A172 (cell line): ENCODE measurements around the gene RDX. TPM values are rescaled to one million over a fixed set of nuclear protein-coding genes. Genes with fewer than 3 reads are reported as not detected.

Experiments
- DNase-seq: peaks from one replicate; pipeline ENCODE4 v3.0.0-alpha.2; 2015; ENCODE audit warnings: low spot score
- total RNA-seq: library from RNA; depleted of rRNA; stranded (reverse); fragments of >200 nt; shearing (Covaris generic); gene quantifications from 2 replicates; pipeline ENCODE4 v1.2.3, GENCODE V29; 2014

The RDX gene
- total RNA-seq, 1 experiment from 2014 or later, result 133 TPM

DNA sequence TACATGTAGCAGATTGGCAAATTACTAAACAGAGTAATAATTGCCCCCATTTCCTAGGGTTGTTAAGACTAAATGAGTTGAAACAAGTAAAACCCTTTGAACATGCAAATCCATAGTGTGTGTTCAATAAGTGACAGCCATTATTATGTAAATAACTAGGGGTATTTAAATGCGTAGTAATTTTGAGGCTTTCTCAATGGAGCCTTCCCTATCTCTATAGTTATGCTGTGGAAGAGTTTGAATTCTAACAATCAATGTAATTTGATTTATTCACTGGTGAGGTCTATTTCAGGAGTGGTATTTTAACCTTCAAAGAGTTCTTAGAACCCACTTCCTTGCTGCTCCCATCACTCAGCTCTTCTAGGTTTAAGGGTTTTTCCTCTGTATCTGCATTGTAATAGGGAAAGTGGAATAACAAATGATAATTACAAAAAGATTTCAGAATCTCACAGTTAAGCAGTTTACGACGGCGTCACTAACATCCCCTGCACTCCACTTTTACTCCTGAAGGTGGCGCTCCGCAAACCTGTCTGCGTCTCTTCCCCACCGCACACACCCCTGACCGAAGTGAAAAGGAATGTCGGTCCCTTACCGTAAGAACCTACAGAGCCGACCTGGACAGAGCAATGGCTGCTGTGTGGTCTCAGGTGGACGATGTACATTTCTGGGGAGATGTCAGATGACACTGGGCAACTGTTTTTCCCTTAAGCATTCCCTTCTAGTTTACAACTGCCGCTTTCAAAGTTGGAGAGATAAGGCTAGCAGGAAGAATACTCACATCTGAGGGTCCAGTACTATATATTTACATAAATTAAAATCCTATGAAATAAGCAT is 122.4 kb downstream of the RDX start:
- no peak for DNase-seq

- DNase-seq, result no peak
Observed at GRCh38 chr11:110172468-110173065, 123.8 kb downstream of the RDX start.

GRCh38 chr11:110169738-110170137 is 126.7 kb downstream of the RDX start:
- no peak for DNase-seq

DNA sequence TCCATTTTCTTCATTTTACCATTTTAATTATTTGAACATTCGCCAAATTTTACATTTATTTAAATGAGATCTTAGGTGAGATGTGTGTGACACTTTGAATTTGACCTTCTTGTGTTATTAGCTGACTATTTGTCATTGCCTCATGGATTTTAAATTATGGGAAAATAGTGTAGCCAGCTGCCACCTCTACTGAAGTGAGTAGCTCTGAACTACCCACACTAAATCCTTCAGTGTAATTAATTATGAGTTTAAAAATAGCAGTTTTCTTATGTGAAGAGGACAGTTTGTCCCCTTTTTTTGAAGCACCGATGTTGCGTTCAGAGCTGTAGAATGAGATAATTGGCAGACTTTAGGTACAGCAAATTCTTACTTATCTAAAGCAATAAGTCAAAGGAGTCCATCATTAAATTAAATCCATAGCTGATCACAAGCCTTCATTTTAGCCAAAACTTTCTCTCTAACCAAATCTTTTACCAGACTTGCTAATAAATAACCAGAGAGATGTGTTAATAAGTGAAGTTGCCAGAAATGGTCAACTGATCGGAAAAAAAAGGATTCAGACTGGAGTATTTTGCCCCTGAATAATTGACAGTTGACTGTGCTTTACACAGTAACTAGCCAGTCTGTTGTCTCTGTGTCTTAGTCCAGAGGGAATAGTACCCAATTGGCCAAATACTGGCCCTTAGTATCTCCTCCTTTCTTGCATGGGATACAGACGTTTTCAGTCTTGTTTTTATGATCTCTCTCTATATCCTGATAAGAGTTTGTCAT is 128.2 kb downstream of the RDX start:
- DNase-seq, result no peak

- DNase-seq, result no peak
Observed at GRCh38 chr11:110165039-110165925, 131.1 kb downstream of the RDX start.

- DNase-seq, result no peak
Observed at GRCh38 chr11:110162216-110162615, 134.2 kb downstream of the RDX start.

DNA sequence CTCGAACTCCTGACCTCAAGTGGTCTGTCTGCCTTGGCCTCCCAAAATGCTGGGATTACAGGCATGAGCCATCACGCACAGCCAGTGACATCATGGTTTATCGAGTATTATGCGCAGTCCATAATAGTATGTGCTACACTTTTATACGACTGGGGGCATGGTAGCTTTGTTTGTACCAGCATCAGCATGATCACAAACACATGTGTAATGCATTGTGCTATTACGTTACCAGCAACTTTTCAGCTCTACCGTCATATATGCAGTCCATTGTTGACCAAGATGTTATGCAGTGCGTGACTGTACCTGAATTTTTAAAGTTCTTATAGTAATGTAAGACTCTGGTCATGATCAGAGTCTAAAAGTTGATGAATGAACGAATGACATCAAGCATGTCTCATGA is 135.4 kb downstream of the RDX start:
- no peak for DNase-seq

DNA sequence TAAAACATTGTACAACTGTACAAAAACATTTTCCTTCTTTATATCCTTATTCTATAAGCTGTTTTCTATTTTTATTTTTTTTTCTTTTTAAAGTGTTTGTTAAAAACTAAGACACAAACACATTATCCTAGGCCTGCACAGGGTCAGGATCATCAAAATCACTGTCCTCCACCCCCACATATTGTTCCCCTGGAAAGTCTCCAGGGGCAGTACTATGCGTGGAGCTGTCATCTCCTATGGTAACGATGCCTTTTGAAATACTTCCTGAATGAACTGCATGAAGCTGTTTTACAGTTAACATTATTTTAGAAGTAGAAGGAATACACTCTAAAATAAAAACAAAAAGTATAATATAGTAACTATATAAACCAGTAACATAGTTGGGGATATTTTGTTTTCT is 136.0 kb downstream of the RDX start:
- no peak for DNase-seq

- DNase-seq, result no peak
Observed at GRCh38 chr11:110160016-110160415, 136.4 kb downstream of the RDX start.

- DNase-seq, result no peak
Observed at GRCh38 chr11:110159476-110159875, 136.9 kb downstream of the RDX start.

GRCh38 chr11:110158317-110159200 is 137.9 kb downstream of the RDX start:
- DNase-seq, result no peak

- DNase-seq, result no peak
Observed at GRCh38 chr11:110156503-110156902, 139.9 kb downstream of the RDX start.

DNA sequence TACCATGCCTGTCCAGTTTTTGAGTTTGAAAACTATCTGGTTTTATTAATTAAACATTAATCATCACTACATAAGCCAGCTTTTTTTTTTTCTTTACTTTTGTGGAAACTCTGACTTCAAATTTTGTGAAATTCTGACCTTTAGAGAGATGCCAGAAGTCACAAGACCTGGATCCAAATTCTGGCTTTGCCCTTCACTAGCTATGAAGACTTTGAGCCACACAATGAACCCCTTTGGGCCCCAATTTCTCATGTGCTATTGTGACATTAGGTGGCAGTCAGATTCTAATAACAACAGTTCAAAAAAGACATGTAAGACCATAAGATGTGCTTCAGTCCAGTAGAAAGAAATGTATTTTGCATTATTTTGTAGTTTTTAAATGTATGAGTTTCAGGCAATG is 142.9 kb downstream of the RDX start:
- no peak for DNase-seq

DNA sequence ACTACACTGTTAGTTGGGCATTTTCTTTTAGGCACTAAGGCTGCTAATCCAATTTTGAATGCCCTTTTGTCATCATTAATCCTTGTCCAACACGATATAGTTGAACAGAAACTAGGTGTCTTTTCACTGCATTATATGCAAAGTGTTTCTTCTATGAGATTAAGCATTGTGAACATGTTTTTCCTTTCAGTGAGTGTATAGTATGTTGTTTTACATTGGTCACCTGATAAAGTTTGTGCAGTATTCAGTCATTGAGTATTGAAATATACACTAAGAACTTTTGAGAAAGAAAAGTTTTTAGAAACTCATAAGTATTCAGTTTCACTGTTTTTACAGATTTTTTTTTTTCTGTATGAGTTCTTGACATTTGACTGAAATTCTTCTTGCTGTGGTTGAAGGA is 144.2 kb downstream of the RDX start:
- DNase-seq, result no peak

GRCh38 chr11:110148775-110149744 is 147.4 kb downstream of the RDX start:
- DNase-seq, result peak; percentile 68

DNA sequence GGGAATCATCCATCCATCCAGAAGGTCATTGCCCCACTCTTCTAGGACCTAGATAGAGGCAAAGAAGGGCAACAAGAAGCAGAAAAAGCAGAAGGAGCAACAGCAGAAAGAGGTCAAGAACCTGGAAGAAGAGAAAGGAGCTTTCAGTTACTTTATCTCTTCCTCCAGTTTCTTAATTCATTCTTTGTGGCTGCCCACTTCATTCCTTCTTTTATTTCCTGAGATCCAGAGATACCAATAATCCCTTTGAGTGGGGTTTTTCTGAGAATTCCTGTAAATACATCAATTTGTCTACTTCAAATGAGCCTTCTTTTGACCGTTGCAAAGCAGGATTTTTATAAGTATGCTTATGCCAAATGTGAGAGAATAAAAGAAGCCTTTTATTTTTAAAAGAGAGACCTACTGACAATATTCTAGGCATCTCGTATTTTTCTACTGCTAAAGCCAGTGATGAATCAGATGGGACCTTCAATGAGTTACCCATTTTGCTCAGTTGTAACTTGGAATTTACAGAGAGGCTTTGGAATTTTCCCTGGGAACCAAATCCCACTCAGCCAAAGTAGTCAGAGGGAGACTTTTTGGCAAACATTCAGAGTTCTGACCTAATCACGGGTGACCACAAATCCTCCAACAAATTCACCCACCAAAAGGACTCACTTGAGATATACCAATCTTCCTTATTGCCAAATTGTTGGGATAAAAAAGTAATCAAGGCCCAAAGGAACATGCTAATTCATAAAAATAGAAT is 148.3 kb downstream of the RDX start:
- DNase-seq, result peak; percentile 26

GRCh38 chr11:110141812-110142211 is 154.6 kb downstream of the RDX start:
- no peak for DNase-seq

- DNase-seq, result no peak
Observed at GRCh38 chr11:110134110-110134509, 162.3 kb downstream of the RDX start.

GRCh38 chr11:110133160-110133559 is 163.3 kb downstream of the RDX start:
- DNase-seq, result no peak
